ENCODE measurements around the gene RGS19.

- TF ChIP-seq TAF7 (optimal IDR thresholded peaks at IDR 0.05; ENCODE audit: borderline replicate concordance, low read depth, low read length) (no peak), SIN3A (conservative IDR thresholded peaks at IDR 0.05 in 1 of 2, IDR thresholded peaks at IDR 0.05 in 1 of 2; ENCODE audit: low read depth in 1 of 2, low read length in 2 of 2) (0 out of 4 replicates have a peak, but pooled peaks of 1 of the 2 experiments have one; percentile 15), SAP30 (IDR thresholded peaks at IDR 0.05; ENCODE audit: insufficient read depth, insufficient replicate concordance, low read length) (no peak), POLR2A (IDR thresholded peaks at IDR 0.05; ENCODE audit: control extremely low read depth in 1 of 2, low read depth in 2 of 2, low read length in 2 of 2) (no peak), POLR2AphosphoS5 (IDR thresholded peaks at IDR 0.05; ENCODE audit: low read depth, low read length) (no peak), EGR1 (IDR thresholded peaks at IDR 0.05; ENCODE audit: borderline replicate concordance, low read depth, low read length) (no peak), TAF1 (IDR thresholded peaks at IDR 0.05; ENCODE audit: low read depth, low read length) (no peak)
- TF ChIP-seq, protein P1, sequence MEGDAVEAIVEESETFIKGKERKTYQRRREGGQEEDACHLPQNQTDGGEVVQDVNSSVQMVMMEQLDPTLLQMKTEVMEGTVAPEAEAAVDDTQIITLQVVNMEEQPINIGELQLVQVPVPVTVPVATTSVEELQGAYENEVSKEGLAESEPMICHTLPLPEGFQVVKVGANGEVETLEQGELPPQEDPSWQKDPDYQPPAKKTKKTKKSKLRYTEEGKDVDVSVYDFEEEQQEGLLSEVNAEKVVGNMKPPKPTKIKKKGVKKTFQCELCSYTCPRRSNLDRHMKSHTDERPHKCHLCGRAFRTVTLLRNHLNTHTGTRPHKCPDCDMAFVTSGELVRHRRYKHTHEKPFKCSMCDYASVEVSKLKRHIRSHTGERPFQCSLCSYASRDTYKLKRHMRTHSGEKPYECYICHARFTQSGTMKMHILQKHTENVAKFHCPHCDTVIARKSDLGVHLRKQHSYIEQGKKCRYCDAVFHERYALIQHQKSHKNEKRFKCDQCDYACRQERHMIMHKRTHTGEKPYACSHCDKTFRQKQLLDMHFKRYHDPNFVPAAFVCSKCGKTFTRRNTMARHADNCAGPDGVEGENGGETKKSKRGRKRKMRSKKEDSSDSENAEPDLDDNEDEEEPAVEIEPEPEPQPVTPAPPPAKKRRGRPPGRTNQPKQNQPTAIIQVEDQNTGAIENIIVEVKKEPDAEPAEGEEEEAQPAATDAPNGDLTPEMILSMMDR (IDR thresholded peaks at IDR 0.05; ENCODE audit: control extremely low read depth in 1 of 3, insufficient read depth in 1 of 3, low read depth in 1 of 3, low read length in 3 of 3), result no peak
These were observed 1.3 kb downstream of the RGS19 start for GRCh38 chr20:64077876-64078551.
